ENCODE results near the gene VWCE.
"Not testable (repeated sequence)": the region's sequence is repeated elsewhere in the genome, so short reads cannot be mapped to it uniquely, and the experiment has no call there.

VWCE gene

DNA sequence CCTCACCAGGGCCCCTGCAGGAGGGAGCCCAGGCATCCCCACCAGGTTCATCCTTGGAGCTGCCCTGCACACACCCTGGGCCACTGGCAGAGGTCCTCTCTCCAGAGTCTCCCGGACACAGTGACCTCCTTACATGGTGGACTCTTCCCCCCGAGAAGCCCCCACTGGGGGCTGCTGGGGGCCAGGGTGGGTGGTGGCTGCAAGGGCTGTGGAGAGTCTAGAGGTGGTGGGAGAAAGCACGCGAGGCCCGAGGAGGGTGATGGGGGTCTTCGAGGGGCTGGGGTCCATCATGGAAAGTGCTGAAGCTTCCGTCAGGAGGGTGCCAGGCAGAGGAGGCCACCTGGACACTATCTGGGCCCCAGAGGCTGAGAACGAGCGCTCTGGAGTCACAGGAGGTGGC is 36.6 kb downstream of the VWCE start:
- TF ChIP-seq, protein P1, sequence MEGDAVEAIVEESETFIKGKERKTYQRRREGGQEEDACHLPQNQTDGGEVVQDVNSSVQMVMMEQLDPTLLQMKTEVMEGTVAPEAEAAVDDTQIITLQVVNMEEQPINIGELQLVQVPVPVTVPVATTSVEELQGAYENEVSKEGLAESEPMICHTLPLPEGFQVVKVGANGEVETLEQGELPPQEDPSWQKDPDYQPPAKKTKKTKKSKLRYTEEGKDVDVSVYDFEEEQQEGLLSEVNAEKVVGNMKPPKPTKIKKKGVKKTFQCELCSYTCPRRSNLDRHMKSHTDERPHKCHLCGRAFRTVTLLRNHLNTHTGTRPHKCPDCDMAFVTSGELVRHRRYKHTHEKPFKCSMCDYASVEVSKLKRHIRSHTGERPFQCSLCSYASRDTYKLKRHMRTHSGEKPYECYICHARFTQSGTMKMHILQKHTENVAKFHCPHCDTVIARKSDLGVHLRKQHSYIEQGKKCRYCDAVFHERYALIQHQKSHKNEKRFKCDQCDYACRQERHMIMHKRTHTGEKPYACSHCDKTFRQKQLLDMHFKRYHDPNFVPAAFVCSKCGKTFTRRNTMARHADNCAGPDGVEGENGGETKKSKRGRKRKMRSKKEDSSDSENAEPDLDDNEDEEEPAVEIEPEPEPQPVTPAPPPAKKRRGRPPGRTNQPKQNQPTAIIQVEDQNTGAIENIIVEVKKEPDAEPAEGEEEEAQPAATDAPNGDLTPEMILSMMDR (IDR thresholded peaks at IDR 0.05; ENCODE audit: low read depth, low read length), result no peak
- no peaks in the 10 kb centered on the region for H3K9me3 ChIP-seq
- no peaks in the 10 kb centered on the region for H3K36me3 ChIP-seq
- DNase-seq, result no peak
- no peak overlapping the region for H3K4me3 ChIP-seq (ENCODE audit: low read depth, low read length)
- H3K4me1 ChIP-seq, result no peaks in the 10 kb centered on the region
- no peaks in the 10 kb centered on the region for H3K27me3 ChIP-seq

DNA sequence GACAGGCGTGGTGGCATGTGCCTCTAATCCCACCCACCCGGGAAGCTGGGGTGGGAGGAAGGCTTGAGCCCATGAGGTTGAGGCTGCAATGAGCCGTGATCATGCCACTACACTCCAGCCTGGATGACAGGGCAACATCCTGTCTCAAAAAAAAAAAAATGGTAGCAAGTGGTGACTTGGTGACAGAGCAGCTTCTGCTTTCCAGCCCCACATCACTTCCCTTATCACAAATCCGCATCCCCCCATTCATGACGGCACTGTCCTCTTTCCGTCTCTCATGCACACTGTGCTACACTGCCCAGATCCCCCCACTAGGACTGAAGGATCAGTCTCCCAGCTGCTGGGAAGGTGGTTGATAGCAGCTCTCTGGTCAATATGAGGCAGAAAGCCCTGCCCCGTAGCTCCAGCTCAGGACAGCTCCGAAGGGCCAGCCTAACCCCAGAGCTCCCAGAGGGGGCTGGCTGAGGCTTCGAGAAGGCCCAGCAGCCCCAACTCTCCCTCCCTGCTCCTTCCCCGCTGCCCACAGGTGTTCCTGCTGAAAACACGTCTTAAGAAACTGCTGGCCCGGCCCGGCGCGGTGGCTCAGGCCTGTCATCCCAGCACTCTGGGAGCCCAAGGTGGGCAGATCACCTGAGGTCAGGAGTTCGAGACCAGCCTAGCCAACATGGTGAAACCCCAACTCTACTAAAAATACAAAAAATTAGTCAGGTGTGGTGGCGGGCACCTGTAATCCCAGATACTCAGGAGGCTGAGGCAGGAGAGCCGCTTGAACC is 38.2 kb downstream of the VWCE start:
- Histone ChIP-seq H3K9me3 (no peaks in the 10 kb centered on the region), H3K4me3 (ENCODE audit: low read depth, low read length) (no peak overlapping the region), H3K4me1 (no peaks in the 10 kb centered on the region), H3K27me3 (no peaks in the 10 kb centered on the region), H3K36me3 (no peaks in the 10 kb centered on the region)
- TF ChIP-seq, protein P1 (IDR thresholded peaks at IDR 0.05; ENCODE audit: low read depth, low read length), result no peak
- DNase-seq, result no peak

DNA sequence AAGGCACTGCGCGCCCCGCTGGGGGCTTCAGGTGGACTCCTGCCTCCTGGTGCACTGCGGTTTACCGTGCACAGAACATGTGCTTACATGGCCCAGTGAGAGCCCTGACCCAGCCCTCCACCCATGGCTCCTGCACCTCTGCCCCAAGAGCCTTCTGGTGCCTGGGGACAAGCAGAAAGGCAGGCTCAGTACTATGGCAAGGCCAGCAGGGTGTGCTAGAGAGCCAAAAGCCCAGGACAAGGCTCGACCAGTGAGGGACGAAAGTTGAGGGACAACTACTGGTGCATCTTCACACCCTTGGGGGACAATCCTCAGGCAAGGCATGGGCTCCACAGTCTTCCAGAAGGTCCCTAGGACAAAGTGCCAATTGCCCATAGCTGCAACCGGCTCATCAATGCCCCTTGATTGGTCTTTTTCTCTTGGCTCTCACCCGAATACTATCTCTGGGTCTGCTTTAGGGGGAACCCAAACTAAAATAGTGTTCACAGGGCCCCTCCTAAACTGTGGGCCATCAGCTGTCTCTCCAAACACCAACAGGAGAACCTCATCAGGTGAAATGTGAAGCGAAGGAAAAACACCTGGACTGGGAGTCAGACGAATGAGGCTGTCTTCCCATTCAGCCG is 40.6 kb downstream of the VWCE start:
- Histone ChIP-seq H3K27me3 (no peaks in the 10 kb centered on the region), H3K4me1 (no peaks in the 10 kb centered on the region), H3K4me3 (ENCODE audit: low read depth, low read length) (no peak overlapping the region), H3K9me3 (no peaks in the 10 kb centered on the region), H3K36me3 (no peaks in the 10 kb centered on the region)
- TF ChIP-seq, protein P1 (IDR thresholded peaks at IDR 0.05; ENCODE audit: low read depth, low read length), result peak; percentile 75
- peak; percentile 62 for DNase-seq

DNA sequence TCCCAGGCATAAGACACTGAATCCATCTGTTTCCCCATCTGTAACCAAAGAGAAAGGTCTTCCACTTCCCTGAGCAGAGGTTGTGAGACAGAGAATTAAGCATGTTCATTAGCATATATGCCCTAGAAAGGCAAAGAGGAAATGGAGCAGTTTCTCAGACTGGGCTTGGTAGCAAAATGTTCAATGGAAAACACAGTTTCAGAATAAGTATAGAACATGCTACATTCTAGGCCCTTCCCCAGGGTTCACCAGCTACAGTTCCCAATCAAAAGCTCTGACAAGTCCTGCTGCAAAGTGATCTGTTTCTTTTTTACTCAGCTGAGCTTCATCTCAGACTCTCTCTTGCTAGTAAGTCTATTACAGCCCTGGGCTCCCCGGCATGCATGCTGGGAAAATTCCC is 42.8 kb downstream of the VWCE start:
- H3K4me1 ChIP-seq; DNase-seq; H3K9me3 ChIP-seq; H3K4me3 ChIP-seq (ENCODE audit: low read depth, low read length); H3K27me3 ChIP-seq; H3K36me3 ChIP-seq: not testable (repeated sequence)

DNA sequence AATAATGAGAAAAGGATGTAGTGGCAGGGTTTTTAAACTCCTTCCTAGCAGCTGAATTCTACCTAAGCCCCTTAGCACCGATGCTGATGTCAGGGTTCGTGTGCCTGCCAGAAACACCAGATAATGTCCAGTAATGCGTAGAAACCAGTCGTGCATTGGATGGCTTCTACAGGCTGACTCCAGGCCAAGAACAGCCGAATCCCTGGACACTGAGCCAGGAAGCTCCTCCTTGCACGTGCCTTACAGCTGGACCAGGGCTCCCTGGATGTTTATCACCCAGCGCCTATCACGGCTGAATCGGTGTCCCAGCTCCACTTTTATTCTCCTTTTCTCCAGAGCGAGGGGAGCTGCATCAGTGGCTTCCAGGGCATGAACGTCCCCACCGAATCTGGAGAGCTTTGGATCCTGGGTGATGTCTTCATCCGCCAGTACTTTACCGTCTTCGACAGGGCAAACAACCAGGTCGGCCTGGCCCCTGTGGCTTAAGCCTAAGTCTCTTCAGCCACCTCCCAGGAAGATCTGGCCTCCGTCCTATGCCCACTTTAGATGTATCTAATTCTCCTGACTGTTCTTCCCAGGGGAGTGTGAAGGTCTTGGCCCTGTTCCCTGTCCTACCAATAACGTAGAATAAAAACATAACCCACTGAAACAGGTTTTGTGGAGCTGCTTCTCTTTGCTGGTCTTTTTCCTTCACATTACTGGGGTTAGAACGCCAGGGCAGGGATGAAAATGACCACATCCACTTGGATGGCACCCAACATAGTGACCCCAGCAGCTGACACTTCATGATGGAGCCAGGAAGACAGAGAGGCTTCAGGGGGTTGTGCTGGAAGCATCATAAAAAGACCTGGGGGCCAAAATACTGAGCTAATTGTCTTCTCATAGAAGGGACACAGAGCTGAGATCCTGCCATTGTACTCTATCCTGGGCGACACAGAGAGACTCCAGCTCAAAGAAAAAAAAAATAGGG is 44.0 kb downstream of the VWCE start:
- not testable (repeated sequence) for H3K27me3 ChIP-seq; H3K9me3 ChIP-seq; H3K36me3 ChIP-seq; H3K4me3 ChIP-seq (ENCODE audit: low read depth, low read length); H3K4me1 ChIP-seq
- peak; percentile 49 for DNase-seq

DNA sequence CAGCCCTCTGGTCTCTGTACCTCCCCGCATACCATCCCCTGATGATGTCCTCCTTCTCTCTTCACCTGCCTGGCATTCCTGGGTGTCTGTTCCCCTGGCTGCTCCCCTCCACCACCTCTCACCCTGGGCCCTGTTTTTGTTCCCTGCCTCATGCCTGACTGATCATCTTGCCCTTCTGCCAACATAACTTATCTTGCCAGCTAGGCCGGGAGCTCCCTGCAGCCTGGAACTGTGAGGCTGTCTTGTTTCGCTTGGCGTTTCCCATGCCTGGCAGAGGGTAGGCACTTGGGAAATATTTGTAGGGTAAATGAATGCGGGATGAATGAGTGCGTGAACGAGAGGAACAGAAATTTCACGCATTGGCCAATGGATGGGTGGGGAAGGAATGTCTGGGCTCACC is 45.9 kb downstream of the VWCE start:
- H3K4me3 ChIP-seq (ENCODE audit: low read depth, low read length); H3K4me1 ChIP-seq; H3K9me3 ChIP-seq; H3K36me3 ChIP-seq; DNase-seq; H3K27me3 ChIP-seq: not testable (repeated sequence)

DNA sequence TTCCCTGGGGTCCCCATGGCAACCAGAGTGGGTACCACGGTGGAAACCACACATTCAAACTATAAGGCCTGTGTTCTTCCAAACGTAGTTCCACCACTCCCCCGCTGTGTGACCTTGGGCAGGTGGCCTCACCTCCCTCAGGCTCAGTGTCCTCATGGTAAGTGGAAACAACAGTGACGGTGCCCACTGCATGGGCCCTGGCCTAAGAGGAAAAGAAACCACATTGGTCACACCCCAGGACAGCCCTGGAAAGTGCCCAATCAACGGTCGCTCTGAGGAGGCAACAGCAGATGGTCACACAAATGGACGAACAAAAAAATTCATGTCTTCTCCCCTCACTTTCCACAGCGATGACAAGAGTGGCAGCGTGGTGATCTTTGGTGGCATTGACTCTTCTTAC is 47.0 kb downstream of the VWCE start:
- DNase-seq; H3K4me1 ChIP-seq; H3K27me3 ChIP-seq; H3K9me3 ChIP-seq; H3K4me3 ChIP-seq (ENCODE audit: low read depth, low read length); H3K36me3 ChIP-seq: not testable (repeated sequence)

DNA sequence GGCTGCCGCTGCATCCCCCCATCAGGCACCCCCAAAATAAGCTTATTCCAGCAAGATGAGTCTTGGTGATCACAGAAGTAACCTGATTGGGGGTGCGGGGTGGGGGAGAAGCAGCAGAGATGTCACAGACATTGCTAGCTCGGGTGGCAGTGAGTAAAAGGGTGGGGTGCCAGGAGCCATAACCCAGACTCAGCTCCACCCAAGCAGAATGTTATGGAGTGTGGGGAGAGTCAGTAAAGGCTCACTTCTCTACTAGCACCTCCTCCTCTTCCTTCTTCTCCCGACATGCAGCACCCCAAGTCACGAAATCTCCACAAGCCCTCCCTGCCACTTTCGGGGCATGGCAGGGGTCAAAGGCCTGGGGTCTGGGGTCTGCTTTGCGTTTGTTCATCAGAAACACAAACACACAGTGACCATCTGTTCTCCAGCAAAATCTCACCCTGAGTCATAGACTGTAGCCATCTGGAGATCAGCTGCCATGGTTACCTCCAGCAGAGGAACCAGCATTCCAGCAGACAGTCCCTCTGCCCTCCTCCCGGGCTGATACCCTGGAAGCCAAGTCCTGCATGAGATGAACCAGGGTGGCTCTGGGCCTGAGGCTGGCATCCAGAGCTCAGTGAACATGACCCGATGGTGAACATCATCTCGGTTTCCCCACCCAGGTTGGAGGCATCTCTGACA is 49.7 kb downstream of the VWCE start:
- DNase-seq; H3K4me1 ChIP-seq; H3K9me3 ChIP-seq; H3K4me3 ChIP-seq (ENCODE audit: low read depth, low read length); H3K36me3 ChIP-seq; H3K27me3 ChIP-seq: not testable (repeated sequence)

DNA sequence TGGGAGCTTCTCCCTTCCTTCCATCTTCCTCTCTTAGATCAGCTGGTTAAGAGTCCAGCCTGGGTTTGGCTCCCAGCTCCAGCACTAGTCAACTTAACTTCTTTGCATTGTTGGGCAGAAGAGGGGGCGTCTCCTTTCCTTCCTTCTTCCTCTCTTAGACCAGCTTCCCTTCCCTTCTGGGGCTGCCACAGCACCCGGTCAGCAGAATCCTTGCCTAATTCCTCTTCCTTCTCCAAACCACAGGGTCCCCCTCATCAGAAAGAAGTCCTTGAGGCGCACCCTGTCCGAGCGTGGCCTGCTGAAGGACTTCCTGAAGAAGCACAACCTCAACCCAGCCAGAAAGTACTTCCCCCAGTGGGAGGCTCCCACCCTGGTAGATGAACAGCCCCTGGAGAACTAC is 53.6 kb downstream of the VWCE start:
- H3K9me3 ChIP-seq; H3K4me3 ChIP-seq (ENCODE audit: low read depth, low read length); H3K27me3 ChIP-seq; H3K4me1 ChIP-seq; DNase-seq; H3K36me3 ChIP-seq: not testable (repeated sequence)

DNA sequence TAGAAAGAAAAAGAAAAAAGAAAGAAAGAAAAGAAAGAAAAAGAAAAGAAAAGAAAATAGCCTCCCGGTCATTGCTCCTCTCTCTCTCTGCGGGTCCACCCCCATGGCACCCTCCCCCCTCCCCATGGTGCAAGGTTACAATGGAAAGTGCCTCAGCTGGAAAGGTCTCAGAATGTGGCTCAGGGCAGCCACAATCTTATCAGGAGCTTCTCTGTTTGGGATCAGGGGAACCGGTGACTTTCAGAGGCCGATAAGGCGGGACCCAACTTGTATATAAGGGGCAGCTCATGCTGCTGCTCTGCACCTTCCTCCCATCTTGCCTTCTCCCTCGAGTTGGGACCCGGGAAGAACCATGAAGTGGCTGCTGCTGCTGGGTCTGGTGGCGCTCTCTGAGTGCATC is 54.2 kb downstream of the VWCE start, which contains the start of gene PGA5:
Gene PGA5 (plus strand): TSS at position 301 of the 400 bp plus-strand sequence. CDS start 52 bp downstream, at position 353.
- not testable (repeated sequence) for H3K4me3 ChIP-seq (ENCODE audit: low read depth, low read length); H3K36me3 ChIP-seq; H3K27me3 ChIP-seq; H3K9me3 ChIP-seq; H3K4me1 ChIP-seq; DNase-seq

DNA sequence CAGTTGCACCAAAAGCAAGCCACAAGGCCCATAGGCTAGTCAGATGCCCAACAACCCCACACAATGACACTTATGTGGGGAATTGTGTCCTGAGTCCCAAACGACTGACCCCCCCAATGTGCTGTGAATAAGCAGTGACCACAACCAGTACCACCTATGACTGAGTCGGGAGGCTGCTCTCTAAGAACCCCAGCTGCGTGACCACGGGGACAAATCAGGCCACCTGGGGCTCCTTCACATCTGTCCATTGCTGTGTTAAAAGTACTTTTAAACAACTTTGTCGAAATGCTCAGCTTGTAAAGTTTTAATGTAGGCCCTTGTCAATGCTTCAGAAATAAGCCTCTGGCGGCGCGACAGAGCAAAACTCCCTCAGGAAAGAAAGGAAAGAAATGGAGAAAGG is 54.8 kb downstream of the VWCE start:
- not testable (repeated sequence) for DNase-seq; H3K4me3 ChIP-seq (ENCODE audit: low read depth, low read length); H3K36me3 ChIP-seq; H3K4me1 ChIP-seq; H3K27me3 ChIP-seq; H3K9me3 ChIP-seq

Data from BE2C (cell line).